Brain microvascular endothelial cell (primary cell): ENCODE data around the gene SYT17.

ENCODE experiments used
- DNase-seq: peaks from one replicate; pipeline ENCODE4 v3.0.0-alpha.2; 2020
- H3K27ac ChIP-seq: fragments of 250-450 bp; sonication (Bioruptor Pico); 2 replicates; pipeline ENCODE4 v1.5.1; 2020; ENCODE audit warnings: mild to moderate bottlenecking, moderate library complexity
- H3K27me3 ChIP-seq: fragments of 250-450 bp; sonication (Bioruptor Pico); replicated peaks from 2 replicates; pipeline ENCODE4 v1.5.1; 2020; ENCODE audit warnings: mild to moderate bottlenecking
- H3K36me3 ChIP-seq: fragments of 250-450 bp; sonication (Bioruptor Pico); replicated peaks from 2 replicates; pipeline ENCODE4 v1.5.1; 2020; ENCODE audit warnings: mild to moderate bottlenecking
- H3K4me3 ChIP-seq: 2 replicates; pipeline ENCODE4 v1.5.1; 2011; ENCODE audit warnings: low read depth, mild to moderate bottlenecking, control low read depth, low read length, moderate library complexity
- CTCF ChIP-seq: IDR thresholded peaks from 2 replicates; pipeline ENCODE4 v1.5.1; 2011; ENCODE audit warnings: low read depth, mild to moderate bottlenecking, moderate library complexity, low read length, control low read depth, inconsistent platforms; ENCODE audit errors: missing control alignments
- in situ Hi-C: cut with HindIII; loops from 2 replicates; pipeline ENCODE4 v1.10.0; 2017; ENCODE audit warnings: low sequenced_read_pairs, low pct_ligation_motif_present

The SYT17 gene

GRCh38 chr16:19235478-19235877, 67.4 kb downstream of the SYT17 start:
- Histone ChIP-seq H3K4me3 (no peak overlapping the region), H3K27me3 (no peaks in the 10 kb centered on the region), H3K27ac (no peak overlapping the region), H3K36me3 (no peaks in the 10 kb centered on the region)
- in situ Hi-C loops = no loop called here
- no peak for DNase-seq
- no peak for TF ChIP-seq CTCF

DNA sequence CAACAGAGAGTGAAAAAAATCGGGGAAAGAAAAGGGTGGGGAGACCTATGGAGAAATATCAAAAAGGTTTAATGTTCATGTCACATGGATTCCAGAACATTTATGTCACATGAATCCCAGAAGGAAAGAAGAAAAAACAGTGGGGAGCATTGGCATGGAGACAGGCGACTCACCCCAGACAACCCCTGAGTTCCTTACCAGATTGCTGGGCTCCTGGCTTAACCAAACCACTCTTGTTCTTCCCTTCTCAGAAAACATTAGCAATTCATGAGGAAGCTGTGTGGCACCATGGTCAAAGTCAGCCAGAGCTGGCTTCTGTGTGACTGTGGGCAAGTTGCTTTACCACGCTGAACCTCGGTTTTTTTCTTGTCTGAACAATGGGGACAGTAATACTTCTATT, 67.8 kb downstream of the SYT17 start:
- TF ChIP-seq CTCF = no peak
- no peak for DNase-seq
- Histone ChIP-seq H3K27me3 (no peaks in the 10 kb centered on the region), H3K36me3 (no peaks in the 10 kb centered on the region), H3K27ac (no peak overlapping the region), H3K4me3 (no peak overlapping the region)
- in situ Hi-C loops = no loop called here

DNA sequence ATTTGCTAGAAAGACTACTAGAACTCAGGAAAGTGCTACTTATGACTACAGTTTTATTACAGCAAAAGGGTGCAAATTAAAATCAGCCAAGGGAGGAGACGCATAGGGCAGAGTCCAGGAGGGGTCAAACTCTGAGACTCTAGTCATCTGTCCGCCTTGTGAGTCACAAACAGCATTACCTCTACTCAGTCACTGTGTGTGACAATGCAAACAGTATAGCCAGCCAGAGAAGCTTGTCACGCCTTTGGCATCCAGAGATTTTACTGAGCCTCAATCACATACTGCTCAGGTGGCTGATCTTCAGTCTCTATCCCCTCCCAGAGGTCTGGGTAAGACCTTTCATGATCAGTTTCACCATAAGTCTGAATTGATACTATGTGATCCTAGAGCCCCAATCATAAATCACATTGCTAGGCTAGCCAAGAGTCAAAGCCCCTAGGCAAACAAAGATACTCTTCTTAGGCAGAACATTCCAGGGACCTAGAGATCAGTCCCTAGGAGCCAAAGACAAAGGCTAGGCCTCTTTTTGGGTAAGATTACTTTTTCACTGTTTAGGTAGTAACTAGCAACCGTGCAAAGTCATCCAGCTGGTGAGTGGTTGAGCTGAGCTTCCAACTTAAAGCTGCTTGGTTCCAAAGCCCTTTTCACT, 68.6 kb downstream of the SYT17 start:
- no peak for DNase-seq
- H3K27me3 ChIP-seq = no peaks in the 10 kb centered on the region
- no peaks in the 10 kb centered on the region for H3K36me3 ChIP-seq
- in situ Hi-C loops = no loop called here
- TF ChIP-seq CTCF = no peak
- no peak overlapping the region for H3K27ac ChIP-seq
- no peak overlapping the region for H3K4me3 ChIP-seq

GRCh38 chr16:19238406-19238805, 70.4 kb downstream of the SYT17 start:
- H3K27me3 ChIP-seq = no peaks in the 10 kb centered on the region

GRCh38 chr16:19239511-19240155, 71.6 kb downstream of the SYT17 start:
- Histone ChIP-seq H3K4me3 (no peak overlapping the region), H3K27me3 (no peaks in the 10 kb centered on the region), H3K36me3 (no peaks in the 10 kb centered on the region), H3K27ac (no peak overlapping the region)
- in situ Hi-C loops = no loop called here
- no peak for TF ChIP-seq CTCF
- no peak for DNase-seq

More at GRCh38 chr16:19238406-19238805, 70.4 kb downstream of the SYT17 start:
- TF ChIP-seq CTCF = no peak
- in situ Hi-C loops = no loop called here
- Histone ChIP-seq H3K36me3 (no peaks in the 10 kb centered on the region), H3K4me3 (no peak overlapping the region), H3K27ac (no peak overlapping the region)
- no peak for DNase-seq
